HG02973 (cell line): ENCODE results near the gene USH1C.

Experiments
- ATAC-seq: cut with Tn5 transposase; IDR thresholded peaks from one replicate; pipeline ENCODE4 v1.9.1; 2021; ENCODE audit warnings: moderate library complexity; ENCODE audit not compliant: unreplicated experiment

Gene USH1C

GRCh38 chr11:17571431-17572358 is 27.5 kb upstream of the USH1C start:
- no peak for ATAC-seq

- no peak for ATAC-seq
Observed at GRCh38 chr11:17570034-17570433, 25.8 kb upstream of the USH1C start.

- no peak for ATAC-seq
Observed at GRCh38 chr11:17568944-17569343, 24.7 kb upstream of the USH1C start.

GRCh38 chr11:17564687-17565042 is 20.4 kb upstream of the USH1C start:
- ATAC-seq, result no peak

- no peak for ATAC-seq
Observed at GRCh38 chr11:17563961-17564686, 19.9 kb upstream of the USH1C start.

GRCh38 chr11:17563231-17563646 is 19.0 kb upstream of the USH1C start:
- no peak for ATAC-seq

- ATAC-seq, result no peak
Observed at GRCh38 chr11:17561526-17561925, 17.3 kb upstream of the USH1C start.

GRCh38 chr11:17561111-17561415 is 16.8 kb upstream of the USH1C start:
- ATAC-seq, result no peak

GRCh38 chr11:17560281-17561110 is 16.3 kb upstream of the USH1C start:
- ATAC-seq, result no peak

GRCh38 chr11:17559341-17560087 is 15.3 kb upstream of the USH1C start:
- ATAC-seq, result no peak

GRCh38 chr11:17558916-17559315 is 14.7 kb upstream of the USH1C start:
- ATAC-seq, result no peak

GRCh38 chr11:17558025-17558780 is 14.0 kb upstream of the USH1C start:
- ATAC-seq, result no peak

GRCh38 chr11:17556999-17557398 is 12.8 kb upstream of the USH1C start:
- ATAC-seq, result no peak

- ATAC-seq, result no peak
Observed at GRCh38 chr11:17554487-17554886, 10.3 kb upstream of the USH1C start.

- ATAC-seq, result no peak
Observed at GRCh38 chr11:17553249-17553546, 9.0 kb upstream of the USH1C start.

GRCh38 chr11:17552392-17553248 is 8.4 kb upstream of the USH1C start:
- ATAC-seq, result no peak

- no peak for ATAC-seq
Observed at GRCh38 chr11:17552041-17552355, 7.8 kb upstream of the USH1C start.

GRCh38 chr11:17551347-17552040 is 7.3 kb upstream of the USH1C start:
- no peak for ATAC-seq
